GM19467 (cell line): ENCODE data around the gene RBM20.
A peak's percentile ranks its signal among the peaks of the same experiment; 100 is the strongest.

Source experiments
- ATAC-seq: cut with Tn5 transposase; IDR thresholded peaks from one replicate; pipeline ENCODE4 v1.9.1; 2021; ENCODE audit warnings: mild to moderate bottlenecking, moderate library complexity; ENCODE audit not compliant: unreplicated experiment

Gene RBM20

DNA sequence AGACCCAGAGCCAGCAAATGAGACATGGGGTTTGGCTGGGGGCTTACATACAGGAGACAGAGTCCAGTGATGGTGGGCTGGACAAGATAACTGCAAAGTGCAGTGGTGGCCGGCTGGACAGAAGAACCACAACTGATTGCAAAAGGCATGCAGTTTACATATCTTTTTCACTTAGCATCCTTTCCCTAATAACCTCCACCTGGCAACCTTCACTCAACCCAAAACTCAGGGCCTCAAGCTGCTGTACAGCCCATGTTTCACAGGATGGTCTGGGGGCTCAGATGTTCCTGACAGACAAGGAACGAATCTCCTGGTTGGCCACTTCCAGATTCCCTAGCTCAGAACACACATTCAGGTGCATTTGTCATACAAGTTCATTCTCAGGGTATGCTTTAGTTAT is 219.8 kb downstream of the RBM20 start:
- ATAC-seq: no peak

DNA sequence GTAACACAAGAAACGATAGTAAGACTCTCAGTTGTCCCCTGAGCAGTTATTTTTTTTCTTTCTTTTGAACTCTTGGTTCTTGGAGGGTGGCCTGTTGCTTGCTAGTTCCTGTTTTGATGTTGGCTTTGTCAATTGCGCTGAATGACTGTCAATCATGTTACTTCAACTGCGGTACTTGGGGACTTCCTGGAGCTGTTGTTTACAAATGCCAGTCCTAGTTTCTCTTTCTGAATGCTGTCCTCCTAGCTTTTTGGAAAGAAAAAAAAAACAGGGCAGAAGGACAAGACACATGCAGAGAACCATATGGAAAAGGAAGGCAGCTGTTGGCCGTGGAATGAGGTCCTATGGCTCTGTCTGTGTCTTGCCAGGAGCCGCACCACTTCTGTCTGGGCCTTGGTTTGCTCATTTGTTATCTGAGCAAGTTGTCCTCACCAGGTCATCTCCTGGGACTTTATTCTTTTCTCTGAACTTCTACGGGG is 220.6 kb downstream of the RBM20 start:
- peak; percentile 55 for ATAC-seq

DNA sequence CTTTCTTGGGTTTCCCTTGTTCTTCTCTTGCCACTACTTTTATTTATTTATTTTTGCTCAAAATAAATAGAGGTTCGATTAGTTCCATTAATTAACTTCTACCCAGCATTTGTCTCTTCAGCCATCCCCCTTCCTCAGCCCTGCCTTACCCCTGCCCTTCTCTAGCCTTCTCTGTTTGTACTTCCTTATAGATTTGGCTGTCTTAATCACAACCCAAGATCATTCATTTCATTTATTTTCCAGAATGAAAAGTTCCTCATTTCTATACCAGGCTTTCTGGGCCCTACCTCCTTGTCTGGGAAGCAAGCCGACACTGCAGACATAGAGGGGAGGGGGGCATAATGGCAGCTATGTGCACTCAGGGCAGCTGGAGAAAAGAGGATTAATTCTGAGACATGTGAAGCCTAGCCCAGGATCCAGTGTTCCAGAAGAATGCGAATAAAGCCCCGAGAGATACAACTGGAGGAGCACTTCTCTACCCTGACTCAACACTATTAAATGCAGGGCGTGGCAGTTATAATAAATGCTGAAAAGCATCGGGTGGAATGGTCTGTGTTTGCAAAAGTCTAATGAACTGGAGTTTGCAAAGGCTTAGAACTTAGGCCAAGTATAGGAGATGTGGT is 221.2 kb downstream of the RBM20 start:
- no peak for ATAC-seq

DNA sequence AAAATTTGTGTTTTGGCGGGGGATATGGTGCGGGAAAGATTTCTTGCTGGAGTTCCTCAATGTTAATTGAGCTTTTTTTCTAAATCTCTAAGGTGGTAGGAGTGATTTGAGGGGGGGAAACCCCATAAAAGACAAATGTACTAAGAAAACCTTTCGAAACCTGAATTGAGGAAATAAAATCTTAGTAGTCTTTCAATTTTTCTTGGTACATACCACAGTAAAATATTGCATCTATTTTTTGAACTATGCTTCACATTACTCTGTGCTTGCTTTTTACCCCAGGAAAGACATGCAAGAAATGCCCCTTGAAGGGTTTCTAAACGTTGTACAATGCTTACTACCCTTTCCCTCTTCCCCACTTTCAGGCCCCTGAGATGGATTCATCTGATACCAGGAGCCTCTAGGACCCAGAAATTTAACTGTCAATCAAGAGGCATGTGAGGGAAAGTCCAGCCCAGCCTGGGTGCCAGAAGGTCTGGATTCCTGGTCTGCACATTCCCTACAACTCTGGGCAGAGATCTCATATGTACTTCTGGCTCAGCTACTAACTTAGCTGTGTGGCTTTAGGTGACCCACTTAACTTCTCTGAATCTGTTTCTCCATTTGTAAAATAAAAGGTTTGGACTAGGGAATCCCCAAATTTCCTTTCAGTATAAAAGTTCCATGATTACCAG is 221.8 kb downstream of the RBM20 start:
- no peak for ATAC-seq

DNA sequence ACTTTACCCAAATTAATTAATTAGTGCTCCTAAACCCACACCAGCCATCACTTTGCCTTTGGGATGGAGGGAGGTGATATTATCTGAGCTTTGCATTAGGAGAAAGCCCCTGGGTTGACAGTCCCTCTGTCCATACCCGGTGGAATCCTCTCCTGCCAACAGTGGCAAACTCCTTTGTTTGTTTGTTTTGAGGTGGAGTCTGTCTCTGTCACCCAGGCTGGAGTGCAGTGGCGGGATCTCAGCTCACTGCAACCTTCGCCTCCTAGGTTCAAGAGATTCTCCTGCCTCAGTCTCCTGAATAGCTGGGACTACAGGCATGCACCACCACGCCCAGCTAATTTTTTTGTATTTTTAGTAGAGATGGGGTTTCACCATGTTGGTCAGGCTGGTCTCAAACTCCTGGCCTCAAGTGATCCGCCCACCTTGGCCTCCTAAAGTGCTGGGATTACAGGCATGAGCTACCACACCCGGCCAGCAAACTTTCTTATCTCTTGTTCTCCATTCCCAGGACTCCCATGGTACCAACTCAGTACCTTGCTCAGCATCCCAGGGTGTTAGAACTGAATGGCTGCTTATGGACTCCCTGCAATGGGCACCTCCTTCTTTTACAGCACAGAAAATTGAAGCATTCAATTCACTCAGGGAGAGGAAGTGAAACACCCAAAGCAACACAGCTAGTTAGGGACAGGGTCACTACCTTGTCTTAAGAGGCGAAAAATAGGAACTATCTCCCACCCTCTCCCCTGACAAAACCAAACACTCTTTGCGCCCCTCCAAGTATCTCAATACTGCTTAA is 223.1 kb downstream of the RBM20 start:
- ATAC-seq: peak; percentile 30

DNA sequence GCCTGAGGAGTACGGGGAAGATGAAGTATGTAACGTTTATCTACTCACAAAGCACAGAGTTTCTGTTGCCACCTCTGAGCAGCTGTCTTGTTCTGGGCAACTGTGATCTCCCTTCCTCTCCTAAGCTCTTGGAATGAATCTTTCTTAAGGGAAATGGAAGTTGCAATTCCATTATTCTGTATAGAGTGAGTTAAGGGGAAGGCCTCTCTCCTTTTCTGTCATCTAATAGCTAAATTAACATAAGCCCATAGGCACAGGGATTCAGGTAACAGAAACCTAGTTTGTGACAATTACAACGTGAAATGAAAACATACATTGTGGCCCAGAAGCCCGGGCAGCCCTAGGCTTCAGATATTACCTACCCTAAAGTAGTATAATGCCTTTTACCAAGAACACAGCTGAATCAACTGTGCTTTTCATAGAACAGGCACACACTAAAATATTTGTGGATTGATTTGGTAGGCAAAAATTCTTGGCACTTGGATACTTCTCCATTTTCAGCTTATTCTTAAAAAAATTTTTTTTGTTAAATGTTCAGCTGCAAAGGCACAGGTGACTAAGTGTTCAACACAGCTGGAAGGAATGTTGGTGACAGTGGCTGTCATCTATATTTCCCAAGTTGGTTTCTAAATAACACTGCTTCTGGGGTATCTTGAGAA is 223.8 kb downstream of the RBM20 start:
- ATAC-seq: no peak

DNA sequence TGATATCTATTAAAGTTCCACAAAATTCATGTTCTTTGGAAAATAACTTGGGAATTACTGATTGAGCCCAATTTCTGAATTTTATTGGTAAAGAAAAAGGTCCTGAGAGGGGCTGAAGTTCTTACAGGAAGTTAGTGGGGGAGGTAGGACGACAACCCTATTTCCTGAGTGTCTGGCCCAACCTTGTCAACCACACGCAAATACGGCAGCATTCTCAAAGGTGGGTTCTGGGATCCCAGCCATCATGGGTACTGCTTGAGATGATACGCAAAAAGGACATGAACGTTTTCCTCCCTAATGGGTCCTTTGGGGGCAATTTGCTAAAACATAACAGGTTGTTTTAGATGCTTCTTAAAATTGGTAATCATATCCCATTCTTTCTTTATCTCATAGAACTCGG is 224.8 kb downstream of the RBM20 start:
- ATAC-seq: no peak

DNA sequence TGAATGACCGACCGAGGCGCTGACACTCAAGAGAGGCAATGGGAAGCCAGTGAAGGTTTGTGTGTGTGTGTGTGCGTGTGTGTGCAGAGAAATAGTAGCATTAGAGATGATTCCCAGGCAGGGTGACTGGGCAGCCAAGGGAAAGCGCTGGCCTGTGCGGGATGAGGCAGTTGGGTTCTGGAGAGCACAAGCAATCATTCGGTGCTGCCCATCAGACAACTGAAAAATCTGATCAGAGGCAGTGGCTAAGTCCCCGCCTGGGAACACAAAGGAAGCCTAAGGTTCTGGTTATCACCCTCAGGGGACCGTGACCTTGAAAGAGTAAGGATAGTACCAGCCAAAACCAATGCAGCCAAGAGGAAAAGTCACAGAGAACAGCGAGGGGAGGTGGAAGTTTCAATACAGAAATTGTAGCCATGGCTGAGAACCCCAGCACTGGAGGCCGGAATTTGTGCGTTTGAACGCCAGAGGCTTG is 226.7 kb downstream of the RBM20 start:
- ATAC-seq: no peak

DNA sequence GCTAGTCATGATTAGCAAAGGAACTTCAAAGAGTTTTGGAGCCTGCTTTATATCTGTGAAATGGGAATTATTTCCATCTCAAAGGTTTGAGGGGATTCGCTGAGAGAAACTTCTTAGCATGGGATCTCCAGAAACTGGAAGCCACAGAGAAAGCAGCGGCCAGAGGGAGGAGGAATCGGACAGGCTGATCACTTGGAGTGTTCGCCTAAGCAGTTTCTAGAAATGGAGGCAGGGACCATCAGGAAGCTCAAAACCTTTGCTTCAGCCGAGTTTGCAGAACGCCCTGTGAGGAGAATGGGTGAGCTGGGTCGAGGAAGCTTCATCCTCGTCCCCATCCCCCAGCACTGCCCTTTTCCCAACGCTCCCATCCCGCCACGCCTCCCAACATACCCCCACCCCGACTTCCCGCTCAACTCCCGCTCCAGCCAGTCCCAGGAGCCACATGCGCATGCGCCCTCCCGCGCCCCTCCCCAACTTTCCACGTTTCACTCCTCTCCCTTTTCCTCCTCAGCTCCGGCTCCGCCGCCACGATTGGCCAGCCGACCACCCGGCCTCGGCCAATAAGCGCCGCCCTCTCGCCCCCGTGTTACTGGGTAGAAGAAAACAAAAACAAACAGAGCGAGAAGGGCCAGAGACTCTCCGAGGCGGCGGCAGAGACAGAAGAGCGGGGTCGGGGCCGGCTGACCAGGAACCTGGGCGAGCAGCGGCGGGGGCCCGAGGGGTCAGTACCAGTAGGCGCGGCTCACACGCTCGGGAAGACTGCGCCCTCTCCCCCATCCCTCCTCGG is 227.4 kb downstream of the RBM20 start, which contains the start of gene PDCD4:
PDCD4 (plus strand) TSS at position 631 of the 787 bp plus-strand sequence. CDS start 4,100 bp downstream, outside the sequence.
- peak; percentile 66 for ATAC-seq

DNA sequence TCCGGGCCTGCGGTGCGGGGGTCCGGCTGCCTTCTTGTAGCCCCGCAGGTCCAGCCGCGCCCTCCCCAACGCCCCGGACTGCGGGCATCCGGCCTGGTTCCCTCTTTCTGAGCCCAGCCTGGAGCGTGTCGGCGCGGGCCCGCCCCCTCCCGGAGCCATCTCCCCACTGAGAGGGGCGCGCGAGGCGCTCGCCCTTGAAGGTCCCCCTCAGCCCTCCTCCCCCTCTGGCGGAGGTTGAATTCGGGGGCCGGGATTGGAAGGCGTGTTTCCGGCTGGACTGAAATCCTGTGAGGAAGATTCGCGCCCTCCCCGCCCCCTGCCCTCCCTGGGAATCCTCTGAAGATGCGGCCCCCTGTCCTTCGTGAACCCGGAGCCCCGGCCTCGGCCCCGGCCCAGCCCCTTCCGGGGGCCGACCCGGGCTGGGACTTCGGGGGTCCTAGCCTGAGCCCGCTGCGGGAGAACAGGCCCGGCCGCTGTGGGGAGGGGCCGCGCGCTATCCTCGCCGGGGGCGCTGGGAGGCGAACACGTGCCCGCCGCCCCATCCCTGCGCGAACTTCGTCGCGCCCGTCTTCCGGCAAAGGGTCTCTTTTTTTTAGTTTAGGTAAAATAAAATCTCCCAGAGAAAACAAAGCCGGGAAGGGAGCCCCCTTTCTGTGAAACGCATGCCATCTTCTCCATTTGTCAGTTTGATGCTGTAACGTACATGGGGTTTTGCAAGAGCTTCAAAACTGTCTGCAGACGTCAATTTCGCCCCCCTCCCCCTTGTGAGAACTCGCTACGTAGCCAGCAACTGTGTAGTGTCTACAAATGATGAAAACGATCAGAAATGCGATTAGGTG is 228.2 kb downstream of the RBM20 start:
- peak; percentile 35 for ATAC-seq

DNA sequence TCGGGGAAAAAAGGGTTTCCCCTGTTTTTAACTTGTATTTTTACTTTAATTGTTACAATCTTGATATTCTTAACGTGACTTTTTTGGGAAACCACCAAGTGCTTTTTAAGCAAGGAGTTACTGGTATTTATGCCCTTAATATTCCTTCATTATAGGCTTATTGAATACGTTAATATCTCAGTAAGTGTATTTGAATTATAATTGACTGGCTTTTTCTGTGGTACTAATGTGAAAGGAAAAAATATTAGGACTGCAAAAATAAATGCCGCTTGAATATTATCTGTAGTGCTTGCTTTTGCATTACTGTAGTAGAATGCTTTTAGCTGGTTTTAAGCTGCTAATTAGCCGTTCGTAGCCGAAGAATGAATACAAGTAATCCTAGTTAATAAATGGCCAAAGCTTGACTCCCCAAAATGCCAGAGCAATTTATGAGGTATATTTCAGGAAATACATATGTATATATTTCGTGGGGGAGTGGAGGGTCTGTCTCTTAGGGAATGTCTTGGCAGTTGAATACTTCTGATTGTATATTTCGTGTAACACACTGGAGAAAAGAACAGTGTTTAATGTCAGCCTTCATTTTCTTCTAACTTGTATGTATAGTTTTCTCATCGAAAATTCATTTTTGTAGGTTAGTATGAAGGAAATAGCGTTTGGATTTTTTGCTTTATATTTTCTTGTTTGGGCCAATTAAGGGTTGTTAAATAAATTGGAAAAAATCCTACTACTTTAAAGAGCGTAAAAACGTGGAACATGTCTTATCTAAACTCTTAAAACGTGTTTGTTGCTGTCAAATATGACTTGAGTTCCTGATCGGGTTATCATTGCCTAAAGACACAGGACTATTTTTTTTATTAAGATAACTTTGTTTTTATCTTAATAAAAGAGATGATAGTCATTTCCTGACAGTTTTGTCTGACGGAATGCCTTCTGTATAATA is 229.1 kb downstream of the RBM20 start:
- no peak for ATAC-seq

DNA sequence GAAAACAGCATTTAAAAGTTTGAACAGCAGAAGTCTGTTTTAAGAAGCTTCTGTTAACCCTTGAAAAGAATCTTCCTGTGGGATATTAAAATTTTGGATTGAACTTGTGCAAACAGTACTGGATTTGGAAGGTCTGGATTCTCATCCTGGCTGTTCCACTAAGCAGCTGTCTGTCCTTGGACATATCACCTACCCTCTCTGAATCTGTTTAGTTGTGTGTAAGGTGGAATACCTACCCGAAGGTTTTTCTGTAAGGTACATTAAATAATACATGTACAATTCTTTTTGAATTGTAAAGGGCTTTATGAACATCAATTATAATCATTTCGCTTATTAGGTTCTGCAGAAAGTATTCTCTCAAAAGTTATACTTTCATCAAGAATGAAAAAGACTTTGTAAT is 229.8 kb downstream of the RBM20 start:
- ATAC-seq: no peak

DNA sequence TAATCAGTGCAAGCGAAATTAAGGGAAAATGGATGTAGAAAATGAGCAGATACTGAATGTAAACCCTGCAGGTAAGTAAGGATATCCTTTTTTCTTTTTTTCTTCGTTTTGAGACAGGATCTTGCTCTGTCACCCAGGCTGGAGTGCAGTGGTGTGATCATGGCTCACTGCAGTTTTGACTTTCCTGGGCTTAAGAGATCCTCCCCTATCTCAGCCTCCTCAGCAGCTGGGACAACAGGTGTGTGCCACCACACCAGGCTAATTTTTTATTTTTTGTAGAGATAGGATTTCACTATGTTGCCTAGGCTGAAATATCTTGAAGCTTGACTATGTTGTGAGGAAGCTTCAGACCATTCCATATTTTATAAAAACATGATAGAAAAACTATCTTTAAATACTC is 231.9 kb downstream of the RBM20 start:
- no peak for ATAC-seq

DNA sequence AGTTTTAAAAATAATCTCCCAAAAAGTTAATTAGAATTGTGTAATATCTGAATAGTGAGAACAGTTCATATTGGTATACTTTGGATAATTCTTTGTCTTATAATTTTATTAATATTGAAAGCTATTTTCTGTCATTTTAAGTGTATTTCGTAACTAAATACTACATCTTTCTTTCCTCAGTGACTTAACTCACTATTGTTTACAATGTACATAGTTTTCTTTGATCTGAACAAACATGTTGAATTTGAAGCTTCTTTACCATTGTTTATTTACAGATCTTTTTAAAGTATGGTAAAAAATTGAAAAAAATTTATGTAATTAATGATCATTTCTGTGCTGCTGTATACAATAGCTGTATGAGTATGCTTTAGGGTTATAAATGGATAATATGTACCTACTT is 232.7 kb downstream of the RBM20 start:
- ATAC-seq: no peak

DNA sequence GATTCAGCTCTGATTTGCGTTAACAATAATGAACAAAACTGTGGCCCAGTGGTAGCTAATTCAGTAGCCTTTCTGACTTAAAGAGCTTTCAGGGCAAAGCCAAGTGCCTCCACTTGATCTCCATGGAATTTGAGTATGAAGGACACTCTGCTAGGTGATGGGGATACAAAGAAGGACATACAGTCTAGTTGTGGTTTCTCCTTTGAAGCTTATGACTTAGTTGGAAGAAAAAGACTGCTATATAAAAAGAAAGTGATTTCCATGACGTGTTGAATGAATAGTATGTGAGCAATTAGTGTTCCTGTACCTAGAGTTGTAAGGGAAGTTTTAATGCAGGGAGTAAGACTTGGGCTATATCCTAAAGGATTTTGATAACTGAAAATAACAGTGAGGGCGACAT is 235.9 kb downstream of the RBM20 start:
- no peak for ATAC-seq

DNA sequence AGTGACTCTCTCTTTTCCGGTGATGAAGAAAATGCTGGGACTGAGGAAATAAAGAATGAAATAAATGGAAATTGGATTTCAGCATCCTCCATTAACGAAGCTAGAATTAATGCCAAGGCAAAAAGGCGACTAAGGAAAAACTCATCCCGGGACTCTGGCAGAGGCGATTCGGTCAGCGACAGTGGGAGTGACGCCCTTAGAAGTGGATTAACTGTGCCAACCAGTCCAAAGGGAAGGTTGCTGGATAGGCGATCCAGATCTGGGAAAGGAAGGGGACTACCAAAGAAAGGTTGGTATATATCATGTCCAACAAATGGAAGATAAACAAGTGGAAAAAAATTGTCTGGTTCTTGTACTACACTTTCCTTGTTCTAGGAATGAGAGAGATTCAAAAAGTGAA is 237.1 kb downstream of the RBM20 start:
- ATAC-seq: no peak

DNA sequence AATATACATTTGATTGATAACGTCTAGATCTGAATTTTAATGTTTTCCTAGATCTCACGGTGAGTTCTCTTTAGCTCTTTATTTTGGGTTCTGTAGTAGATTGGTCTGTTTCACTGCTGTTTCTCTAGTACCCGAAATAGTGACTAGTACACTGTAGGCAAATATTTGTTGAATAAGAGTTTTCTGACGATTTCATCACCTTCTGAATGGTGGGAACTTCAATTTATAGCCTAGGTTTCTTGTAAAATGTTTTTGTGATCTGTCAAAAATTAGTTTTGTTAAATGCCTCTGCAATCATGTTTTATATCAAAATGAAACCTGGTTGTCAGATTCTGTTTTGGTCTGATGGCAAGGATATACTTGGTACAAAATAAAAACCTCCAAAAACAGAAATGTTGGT is 237.8 kb downstream of the RBM20 start:
- no peak for ATAC-seq

DNA sequence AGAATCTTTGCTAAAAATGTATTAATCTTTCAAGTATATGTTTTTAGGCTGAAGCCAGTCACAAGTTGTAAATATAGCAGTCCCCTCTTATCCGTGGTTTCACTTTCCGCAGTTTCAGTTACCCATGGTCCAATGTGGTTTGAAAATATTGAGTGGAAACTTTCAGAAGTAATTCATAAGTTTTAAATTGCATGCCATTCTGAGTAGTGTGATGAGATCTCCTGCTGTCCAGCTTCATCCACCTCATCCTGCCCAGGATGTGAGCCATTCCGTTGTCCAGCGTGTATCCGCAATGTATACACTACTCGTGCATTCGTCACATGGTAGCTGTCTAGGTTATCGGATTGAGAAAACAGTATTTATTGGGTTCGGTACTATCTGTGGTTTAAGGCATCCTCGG is 239.8 kb downstream of the RBM20 start:
- ATAC-seq: no peak
